ENCODE data around the gene IL17RA. TPM values are rescaled to one million over a fixed set of nuclear protein-coding genes. Genes with fewer than 3 reads are reported as not detected.

The IL17RA gene
- total RNA-seq, 1 experiment from 2014 or later = 14.6 TPM

Other genes starting within 250 kb of the IL17RA start
- gene GAB4, start 76.8 kb upstream of the IL17RA start, total RNA-seq (2014; rRNA removed; shearing (Covaris generic)) = not detected in 2 replicates
- gene TMEM121B, start 36.4 kb downstream of the IL17RA start, total RNA-seq (2014; rRNA removed; shearing (Covaris generic)) = 0.03 and 0.05 TPM in 2 replicates
- 31.1 and 40.6 TPM in 2 replicates for gene HDHD5, start 74.3 kb downstream of the IL17RA start, total RNA-seq (2014; rRNA removed; shearing (Covaris generic))
- gene ADA2, start 134.4 kb downstream of the IL17RA start, total RNA-seq (2014; rRNA removed; shearing (Covaris generic)) = not detected in 2 replicates

All from SJSA1 (cell line).